EH (cell line): ENCODE data around the gene MYPN.
"Not testable (repeated sequence)": the region's sequence is repeated elsewhere in the genome, so short reads cannot be mapped to it uniquely, and the experiment has no call there.

ENCODE experiments used
- DNase-seq: peaks from one replicate; pipeline ENCODE4 v3.0.0-alpha.2; 2015; ENCODE audit warnings: low read depth

MYPN gene

GRCh38 chr10:68135362-68135761 lies 26.1 kb downstream of the MYPN start:
- DNase-seq, result peak; percentile 75

DNA sequence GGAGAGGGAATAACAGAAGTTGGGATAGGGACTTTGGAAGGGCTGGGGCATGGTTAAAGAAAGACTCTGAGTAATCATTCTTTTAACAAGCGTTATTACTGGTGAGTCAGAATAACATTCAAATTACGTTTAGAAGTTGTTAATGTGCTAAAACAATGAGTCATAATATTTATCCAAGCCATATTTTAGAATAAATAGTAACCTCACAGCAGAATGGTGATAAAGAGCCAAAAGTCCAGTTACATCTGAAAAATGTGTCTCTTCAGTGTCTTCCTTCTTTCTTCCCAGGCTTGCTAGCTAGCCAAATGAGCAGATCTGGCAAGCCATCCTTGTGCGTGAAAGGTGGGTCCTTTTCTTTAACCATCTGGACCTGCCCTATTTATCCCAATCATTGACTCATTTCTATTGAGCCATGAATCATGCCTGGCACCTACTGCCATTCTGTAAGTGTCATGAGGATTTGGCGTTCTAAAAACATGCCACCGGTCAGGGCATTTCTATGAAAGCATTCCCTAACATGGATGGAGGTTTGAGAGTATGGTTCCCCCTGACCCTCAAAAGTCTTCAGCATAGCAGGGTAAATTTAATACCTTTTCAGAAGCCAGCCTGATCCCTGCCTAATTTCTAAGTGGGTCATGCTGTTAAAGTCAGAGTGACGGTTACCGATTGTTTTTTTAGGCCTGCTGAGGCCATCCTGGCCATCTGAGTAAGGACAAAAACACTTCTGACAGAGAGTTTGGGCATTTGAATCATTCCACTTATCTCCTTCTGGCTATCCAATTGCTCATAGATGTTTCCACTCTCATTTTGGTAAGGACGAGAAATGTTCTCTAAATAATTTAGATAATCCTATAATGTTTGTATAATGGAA lies 26.9 kb downstream of the MYPN start:
- DNase-seq, result peak; percentile 95

GRCh38 chr10:68137171-68137570 lies 27.9 kb downstream of the MYPN start:
- peak; percentile 83 for DNase-seq

DNA sequence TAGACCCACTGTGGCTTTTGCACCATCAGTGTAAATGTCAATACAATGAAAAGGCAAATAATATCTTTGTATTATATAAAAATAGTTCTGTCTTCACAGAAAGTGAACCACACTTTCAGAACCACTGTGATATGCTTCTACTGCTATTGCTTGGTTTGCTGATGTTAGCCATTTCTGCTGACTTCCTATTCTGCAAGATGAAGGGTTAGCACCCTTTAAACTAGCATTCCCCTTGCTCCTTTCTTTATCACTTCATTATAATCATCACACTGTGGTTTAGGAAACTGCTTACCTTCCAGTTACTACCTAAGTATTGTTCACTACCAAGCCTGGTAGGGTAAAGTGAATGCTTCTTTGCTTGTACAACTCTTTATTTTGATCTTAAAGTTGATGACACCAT lies 29.2 kb downstream of the MYPN start:
- DNase-seq, result no peak

DNA sequence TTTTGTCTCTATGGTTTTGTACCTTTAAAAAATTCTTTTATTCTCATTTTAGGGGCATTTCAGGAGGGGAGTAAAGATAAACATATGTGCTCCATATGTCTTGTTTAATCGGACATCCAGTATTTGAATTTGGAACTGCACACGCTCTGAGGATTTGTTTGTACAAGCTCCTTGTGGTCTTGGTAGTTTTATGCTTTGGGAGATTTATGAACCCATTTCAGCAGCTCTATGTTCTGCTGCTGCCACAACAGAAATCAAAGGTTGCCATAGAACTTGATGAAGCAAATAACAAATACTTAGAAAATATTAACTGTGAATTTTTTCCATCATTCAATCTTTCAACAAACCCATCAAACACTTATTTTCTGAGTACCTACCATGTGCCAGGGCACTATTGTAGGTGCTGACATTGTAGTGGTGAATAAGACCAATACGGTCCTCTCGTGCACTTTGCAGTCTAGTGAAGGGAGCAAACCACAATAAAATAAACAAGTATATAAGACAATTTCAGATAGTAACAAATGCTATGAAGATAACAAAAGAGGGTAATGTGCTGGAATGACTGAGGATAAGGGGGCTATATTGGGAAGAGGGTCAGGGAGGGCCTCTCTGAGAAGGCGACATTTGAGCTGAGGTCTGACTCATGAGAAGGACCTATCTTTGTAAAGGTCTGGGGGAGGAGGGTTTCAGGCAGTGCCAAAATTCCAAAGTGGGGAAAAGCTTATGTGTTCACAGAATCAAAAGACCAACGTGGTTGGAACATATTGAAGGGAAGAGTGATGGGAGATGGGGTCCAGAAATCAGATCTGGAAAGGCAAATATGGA lies 30.4 kb downstream of the MYPN start:
- DNase-seq, result peak; percentile 42

- DNase-seq, result no peak
Observed at GRCh38 chr10:68142761-68143160, 33.5 kb downstream of the MYPN start.

GRCh38 chr10:68144709-68145108 lies 35.4 kb downstream of the MYPN start:
- DNase-seq, result no peak

DNA sequence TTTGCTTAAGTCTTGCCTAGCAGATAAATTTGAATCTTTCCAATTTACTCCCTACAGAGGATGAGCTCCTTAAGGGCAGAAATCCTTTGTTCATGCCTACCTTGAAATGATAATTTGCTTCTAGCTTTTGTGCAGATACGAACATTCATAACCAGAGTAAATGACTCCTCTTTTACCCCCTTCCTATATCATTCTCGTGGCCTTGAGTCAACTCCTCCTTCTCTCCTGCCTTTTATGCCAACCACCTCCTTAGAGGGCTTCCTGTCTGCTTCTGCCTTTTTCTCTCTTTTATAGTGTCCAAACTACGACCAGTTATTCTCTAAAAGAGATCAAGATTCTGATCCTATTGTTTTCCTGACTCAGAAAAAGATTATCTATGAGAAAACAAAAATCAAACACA lies 36.4 kb downstream of the MYPN start:
- DNase-seq, result no peak

DNA sequence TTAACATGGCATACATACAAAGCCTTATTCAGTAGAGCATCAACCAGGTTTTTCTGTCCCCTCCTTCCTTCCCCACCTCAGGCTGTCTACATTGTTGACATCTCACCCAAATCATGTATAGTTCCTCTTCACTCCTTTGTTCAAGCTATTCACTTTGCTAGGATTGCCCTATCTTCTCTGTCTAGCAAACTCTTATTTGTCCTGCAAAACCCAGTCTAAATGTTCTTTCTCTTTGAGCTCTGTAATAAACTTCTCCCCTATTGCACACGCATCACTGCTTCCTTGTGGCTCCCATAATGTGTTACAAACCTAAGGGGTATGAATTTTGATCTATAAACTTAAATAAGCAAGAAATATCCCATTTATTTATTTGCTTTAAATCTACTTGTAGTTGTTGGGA lies 36.8 kb downstream of the MYPN start:
- no peak for DNase-seq

DNA sequence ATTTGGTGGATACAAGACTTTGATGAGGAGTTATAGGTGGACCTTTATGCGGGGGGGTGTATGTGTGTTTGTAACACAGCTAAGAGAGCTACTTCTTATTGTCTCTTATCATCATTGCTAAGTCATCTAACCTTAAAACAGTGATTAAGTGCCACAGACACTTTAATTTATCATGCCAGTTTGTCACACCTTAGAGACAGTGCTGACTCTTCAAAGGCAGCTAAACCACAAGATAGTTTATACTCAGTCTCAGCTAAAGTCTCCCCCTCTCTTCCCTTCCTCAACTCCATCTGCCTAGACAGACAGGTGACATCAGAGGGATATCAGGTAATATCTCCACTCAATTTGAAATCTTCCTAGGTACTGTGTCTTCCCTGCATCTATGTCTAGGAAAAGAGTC lies 42.2 kb downstream of the MYPN start:
- DNase-seq, result no peak

DNA sequence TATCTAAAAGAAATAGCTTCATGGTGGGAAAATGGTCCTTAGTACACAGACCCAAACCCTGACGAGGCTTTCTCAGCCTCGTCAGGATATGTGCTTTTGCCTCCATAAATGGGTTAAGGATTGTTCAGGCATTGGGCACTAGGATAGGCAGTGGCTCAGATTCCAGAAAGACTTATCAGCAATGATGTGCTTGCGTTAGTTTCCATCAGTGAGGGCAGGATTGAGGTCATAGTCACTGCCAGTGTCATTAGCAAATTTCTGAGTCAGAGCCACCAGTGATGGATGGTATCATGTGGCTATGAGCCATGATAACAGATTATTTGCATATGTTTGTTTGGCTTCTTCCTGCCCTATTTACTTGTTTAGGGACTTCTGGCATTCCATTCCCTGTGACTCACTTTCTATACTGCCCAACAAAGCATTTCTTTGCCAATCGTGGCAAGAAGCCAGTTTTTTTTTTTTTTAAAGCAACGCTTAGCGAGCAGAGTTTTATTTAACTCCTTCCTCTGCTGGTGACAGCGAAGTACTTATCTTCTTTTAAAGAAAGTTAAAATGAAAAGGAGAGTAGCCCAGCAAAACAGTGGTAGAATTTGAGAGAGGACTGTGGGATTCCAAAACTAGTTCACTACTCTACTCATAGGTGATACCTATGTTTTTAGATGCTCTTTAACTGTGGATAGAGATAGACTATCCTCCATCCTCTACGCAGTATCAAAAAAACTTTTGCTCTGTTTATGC lies 44.4 kb downstream of the MYPN start:
- DNase-seq, result peak; percentile 99

DNA sequence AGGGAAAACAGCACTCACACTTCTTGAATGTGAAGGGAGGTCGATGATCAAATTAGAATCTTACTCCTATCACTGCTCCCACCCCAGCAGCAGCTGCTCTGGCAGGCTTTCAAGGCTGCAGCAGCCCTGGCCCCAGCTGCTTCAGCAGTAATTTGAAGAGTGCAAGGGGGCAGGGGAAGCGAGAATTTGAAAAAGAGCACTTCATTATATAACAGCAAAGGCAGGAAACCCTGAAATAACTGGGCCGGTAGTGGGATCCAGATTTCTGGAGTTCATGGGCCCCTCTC lies 44.9 kb downstream of the MYPN start:
- DNase-seq, result peak; percentile 65

GRCh38 chr10:68155615-68156210 lies 46.4 kb downstream of the MYPN start:
- DNase-seq, result peak; percentile 65

DNA sequence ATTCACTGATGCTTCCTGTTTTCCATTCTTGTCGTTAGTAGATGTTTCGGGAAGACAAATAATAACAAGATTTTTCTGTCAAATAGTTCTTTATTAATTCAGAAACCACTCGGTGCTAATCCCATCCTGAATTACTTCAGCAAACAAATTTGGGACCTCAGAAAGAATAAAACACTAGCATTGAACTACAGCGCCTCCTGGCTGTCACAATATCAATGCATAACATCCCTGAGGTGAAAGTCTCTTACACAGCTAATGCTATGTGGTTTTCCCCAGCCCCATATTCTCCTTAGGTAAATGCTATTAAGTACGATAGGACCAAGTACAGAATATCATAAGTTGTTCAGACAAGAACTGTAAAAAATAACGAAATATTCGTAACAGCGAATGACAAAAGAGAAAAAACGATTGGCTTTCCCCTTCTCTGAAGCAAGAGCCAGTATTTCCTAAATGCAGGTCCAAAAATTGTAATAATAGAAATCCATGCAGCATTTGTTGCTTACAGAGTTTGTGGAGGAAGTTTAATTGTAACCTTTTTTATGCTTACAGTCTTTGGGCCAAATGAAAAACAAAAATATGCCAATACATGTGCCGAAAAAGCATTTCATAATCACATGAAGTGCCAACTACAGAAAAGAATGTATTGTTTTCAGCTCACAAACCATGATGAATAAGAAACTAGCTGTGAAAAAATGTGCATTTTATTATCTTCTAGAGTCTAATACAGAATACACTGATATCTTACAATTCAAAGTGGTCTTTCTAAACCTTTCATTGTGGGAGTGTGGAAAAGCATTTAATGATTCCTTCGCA lies 47.3 kb downstream of the MYPN start:
- peak; percentile 78 for DNase-seq

GRCh38 chr10:68157522-68157921 lies 48.2 kb downstream of the MYPN start:
- not testable (repeated sequence) for DNase-seq

GRCh38 chr10:68158031-68158430 lies 48.7 kb downstream of the MYPN start:
- no peak for DNase-seq

- no peak for DNase-seq
Observed at GRCh38 chr10:68163735-68164134, 54.4 kb downstream of the MYPN start.

DNA sequence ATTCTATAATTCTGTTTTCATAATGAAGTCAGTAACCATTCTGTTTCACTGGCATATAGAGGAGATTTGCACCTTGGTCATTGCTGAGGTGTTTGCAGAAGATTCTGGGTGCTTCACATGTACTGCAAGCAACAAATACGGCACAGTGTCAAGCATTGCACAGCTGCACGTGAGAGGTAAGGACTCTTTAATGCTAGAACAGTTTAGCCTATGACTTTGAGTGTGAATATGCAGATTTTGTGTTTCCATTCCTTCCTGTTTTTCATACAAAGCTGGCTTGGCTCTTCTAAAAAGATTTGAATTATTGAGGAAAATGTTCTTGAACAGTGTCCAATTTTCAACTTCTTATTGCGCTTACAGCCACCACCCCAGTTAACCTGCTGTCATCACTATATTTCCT lies 56.4 kb downstream of the MYPN start:
- no peak for DNase-seq

GRCh38 chr10:68166871-68167585 lies 57.7 kb downstream of the MYPN start:
- peak; percentile 13 for DNase-seq

DNA sequence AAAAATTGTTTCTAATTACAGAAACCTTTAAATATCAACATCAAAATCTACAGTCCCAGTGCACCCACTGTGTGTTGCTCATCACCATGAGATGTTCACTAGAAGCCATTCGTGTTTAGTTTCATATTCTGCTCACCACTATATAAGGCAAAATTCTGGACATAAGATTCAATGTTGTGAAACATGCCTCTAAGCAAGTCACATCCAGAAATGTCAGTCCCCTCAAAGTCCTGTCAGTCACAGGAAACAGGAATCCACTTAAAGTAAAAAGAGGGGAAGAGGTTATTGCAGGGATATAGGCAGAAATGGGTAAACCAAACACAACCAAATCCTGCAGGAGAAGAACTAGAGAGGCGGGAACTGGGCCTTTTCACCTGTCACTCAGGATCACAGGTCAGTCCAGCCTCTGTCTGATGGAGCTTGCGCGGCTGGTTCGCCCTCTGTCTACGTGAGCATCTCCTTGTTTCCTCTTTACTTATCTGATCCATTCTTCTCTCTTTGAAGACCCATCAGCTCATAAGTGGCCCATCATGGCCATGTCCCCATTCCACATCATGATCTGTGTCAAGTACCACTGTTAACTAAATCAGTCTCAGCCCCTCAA lies 58.4 kb downstream of the MYPN start:
- DNase-seq, result no peak
